Activated CD8-positive, alpha-beta memory T cell treated with anti-CD3 and anti-CD28 coated beads for 1 hour (primary cell): ENCODE results near the gene OPN1SW.

Source experiments
- DNase-seq, 2 donors: peaks; one replicate each; pipeline ENCODE4 v3.0.0-alpha.2; 2020; ENCODE audit warnings: low read depth in 1 of 2; ENCODE audit errors: extremely low read depth in 1 of 2

The OPN1SW gene

DNA sequence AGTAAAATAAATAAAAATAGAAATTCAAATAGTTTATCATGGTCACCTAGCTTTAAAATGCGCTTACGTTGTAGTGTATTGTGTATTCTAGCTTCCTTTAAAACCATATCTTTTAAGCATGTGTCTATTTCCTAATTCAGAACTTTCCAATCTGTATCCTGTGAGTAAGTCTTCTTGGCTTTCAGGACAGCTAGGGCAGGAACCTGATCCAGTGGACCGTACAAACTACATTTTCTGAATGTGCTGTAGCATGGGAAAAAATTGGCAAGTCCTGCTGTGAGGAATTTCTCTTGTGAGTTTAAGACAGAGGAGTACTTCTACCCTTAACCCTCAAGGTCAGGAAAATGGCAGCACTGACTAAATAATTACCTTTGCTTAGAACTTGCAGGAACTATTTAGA, 12.1 kb downstream of the OPN1SW start:
- DNase-seq, result no peak

- no peak for DNase-seq
These were observed 16.4 kb downstream of the OPN1SW start for GRCh38 chr7:128759242-128759641.

GRCh38 chr7:128758553-128758952, 17.0 kb downstream of the OPN1SW start:
- DNase-seq, result no peak

DNA sequence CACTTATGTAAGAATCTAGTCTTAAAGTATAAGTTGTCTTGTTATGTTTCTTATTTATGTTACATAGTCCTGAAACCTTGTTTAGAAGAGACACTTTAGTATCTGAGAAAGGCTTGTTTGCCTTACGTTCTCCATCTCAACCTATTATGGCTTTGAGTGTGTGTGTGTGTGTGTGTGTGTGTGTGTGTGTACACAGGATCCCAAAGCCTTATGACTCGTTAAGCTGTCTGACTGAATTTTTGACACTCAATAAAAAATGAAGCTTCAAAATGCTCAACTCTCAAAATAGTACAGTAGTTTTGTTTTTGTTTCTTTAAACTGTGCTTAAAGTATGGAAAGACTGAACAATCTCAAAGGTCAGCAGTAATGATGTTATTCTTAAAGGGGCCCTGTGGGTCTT, 18.4 kb downstream of the OPN1SW start:
- no peak for DNase-seq

DNA sequence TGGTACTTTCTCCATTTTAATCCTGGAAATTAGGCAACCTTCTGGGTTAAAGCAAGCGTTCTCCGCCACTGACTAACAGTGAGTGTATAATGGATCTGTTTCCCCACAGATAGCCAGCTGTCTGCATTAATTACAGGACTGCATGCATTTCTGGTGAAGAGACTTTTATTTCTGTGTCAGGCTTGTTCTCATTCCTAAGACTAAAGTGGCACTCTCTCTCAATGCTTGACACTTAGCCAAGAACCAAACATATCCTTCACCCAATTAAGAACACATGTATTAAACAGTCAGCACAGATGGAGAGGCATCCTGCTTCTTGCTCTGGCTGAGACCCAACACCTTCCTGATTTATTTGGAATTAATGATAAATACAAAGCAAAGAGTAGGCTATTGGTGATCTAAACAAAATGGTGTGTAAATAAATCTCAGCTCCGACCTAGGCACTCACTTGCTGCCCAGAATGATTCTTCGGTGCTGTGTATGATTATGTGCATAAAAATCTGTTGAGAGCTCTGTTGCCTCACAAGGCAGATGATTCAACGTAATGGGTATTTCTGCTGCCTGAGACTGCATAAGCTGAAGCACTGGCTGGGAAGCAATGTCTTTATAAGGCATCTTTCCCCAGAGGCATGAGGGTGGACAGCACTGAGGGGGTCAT, 19.6 kb downstream of the OPN1SW start:
- DNase-seq, result no peak

GRCh38 chr7:128755075-128755818, 20.3 kb downstream of the OPN1SW start:
- DNase-seq, result no peak

- DNase-seq, result no peak
These were observed 23.3 kb downstream of the OPN1SW start for GRCh38 chr7:128752251-128752650.

DNA sequence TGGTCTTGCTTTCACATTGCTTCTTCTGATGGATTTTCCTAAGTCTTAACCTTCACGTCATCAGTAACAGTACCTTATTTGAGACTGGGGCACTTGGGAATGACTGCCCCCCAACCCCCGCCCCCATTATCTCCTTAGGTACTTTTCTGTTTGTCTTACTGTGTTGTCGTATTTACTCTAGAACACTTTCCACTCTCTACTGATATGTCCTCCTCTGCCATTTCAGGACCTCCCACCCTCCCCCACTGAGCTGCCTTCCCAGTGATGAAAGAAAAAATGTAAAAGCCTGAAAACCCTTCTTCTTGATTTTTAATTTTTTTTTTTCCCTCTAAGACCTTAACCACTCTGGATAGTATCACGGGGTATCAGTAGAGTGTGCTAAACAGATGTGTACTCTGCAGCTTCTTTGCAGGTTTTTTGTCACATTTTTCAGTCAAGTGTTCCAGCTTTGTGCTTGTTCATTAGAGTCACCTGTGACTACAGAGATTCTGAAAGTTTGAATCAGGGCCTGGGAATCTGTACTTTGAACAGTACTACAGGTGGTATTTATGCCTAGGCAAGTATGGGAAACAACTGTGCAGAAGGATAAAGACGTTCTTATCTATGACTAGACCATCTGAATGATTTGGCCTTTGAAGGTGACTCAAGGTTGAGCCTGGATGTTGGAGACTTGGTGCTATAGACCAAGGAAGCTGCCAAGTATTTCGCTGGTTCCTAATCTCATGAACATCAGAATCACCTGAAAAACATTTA, 28.1 kb downstream of the OPN1SW start:
- DNase-seq, result no peak

GRCh38 chr7:128745706-128746105, 29.9 kb downstream of the OPN1SW start:
- DNase-seq, result no peak

DNA sequence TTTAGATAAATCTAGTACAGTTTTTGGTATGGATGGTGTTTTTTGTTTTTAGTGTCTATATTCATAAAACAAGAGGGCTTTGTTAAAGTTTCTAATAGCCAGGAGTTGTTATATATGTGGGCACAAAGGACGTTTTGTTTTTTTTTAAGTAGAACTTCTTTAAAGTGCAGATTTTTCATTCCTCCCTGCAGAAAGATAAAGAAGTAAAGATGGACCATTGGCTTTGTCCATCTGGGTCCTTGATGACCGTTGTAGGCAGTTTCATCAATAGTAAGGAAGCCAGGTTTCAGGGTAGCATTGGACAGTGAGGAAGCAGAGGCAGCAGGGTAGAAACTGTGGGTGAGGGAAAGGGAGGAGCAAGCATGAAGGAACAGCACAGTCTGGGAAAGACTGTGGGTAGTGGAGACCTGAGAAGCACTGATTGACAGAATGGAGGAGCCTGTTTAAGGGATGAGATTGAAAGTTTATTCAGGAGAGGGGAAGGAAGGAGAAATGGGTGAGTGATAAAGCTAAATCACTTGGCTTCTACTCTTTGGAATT, 31.2 kb downstream of the OPN1SW start:
- no peak for DNase-seq

- DNase-seq, result no peak
These were observed 32.4 kb downstream of the OPN1SW start for GRCh38 chr7:128743112-128743772.

DNA sequence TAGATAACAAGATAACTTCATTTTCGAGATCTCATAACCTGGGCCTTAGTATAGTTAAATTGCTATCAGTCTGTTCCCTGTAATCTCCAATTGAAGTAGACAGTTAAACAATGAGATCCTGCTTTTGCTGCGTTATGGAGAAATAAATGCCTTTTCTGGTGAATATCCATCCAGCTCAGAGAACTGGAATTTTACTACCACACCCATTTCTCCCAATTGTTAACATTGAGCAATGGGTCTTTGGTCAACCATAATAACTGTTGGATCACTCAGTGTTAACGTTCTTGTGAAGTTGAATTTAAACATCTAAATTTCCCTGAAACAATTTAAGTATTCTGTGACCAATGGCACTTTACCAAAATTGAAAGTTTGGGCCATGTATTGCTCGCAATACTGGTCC, 33.4 kb downstream of the OPN1SW start:
- no peak for DNase-seq

GRCh38 chr7:128741491-128741890, 34.1 kb downstream of the OPN1SW start:
- no peak for DNase-seq

DNA sequence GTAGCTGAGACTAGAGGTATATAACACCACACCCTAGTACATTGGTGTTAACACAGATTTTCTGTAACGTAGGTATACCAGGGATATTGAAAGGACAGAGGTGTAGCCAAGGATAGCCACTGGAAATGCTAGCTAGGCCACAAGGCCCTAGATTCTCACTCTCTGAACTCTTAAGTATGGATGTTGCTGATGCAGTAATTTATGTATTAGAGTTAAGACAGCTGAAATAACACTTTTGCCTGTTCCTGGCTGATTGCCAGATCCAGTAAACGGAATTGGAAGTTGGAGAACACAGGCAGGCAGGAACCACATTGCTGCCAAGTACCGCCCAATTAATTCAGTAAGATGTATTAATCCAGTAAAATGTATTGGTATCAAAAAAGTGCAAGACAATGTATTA, 34.6 kb downstream of the OPN1SW start:
- DNase-seq, result no peak

- no peak for DNase-seq
These were observed 35.5 kb downstream of the OPN1SW start for GRCh38 chr7:128739990-128740682.

DNA sequence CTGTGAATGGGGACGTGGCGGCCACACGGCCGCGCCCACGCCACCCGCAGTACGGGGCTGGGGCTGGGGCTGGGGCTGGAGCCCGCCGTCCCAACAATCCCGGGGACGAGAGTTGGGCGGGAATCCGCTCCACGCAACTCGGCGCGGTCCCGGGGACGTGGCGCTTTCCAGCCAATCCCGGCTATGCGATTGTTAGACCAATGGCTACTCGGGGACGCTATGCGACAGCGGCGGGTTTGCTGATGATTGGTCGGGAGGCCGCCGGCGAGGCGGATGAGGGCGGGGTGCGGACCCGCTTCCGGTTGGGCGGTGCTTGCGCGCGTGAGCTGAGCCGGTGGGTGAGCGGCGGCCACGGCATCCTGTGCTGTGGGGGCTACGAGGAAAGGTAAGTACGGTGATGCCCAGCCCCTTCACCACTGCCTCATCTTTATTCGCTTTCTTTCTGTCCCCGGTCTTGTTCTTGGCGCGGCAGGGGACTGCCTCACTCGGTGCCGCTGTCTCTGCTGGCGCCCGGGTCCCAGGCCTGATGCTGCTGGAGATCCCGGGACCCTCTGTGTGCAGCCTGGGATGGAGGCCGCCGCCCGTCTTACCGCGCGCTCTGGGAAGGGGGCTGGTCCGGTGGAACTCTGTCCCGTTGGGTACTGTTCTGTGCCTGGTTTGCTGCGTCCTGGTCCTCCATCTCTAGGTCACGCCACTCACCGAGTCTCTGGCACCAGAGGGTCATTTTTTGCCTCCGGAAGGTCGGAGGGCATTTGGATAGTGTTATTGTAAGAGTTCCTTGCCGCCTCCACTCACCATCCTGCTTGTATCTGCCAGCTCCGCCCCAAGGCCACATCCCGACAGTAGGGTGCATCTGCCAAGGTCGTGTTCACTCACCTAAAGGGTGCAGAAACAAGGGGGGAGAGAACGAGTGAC, 36.3 kb downstream of the OPN1SW start, which contains the start of gene CALU:
Gene CALU, plus strand, starts transcription at position 312 of the 915 bp plus-strand sequence. CDS start 9,225 bp downstream, outside the sequence.
- peak; percentile 70 to 90 for DNase-seq

GRCh38 chr7:128738570-128739047, 37.0 kb downstream of the OPN1SW start:
- no peak for DNase-seq

DNA sequence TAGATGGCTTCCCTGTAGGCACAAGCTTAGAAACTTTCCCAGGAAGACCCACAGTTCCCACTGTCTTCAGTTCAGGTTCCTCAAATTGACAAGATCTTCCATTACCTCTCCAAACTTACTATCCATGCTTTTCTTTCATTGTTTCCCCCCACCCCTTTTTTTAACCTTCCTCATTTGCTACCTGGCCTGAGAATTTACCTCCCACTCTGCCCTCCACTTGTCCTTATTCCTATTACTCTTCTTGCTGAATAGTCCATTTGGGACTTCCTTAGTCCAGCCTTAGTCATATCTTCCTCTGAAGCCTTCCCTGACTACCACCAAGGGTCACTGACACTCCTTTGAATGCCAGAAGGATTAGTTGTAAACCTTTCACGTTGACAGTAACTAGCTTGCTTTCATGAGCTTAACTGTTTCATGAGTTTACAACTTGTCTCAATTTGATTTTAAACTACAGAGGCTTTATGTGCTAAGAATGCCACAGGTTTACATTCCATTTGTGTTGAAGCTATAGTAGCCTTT, 37.7 kb downstream of the OPN1SW start:
- no peak for DNase-seq

GRCh38 chr7:128737441-128737840, 38.2 kb downstream of the OPN1SW start:
- no peak for DNase-seq
